ENCODE data around the gene FOXA3.
"Not testable (repeated sequence)": the region's sequence is repeated elsewhere in the genome, so short reads cannot be mapped to it uniquely, and the experiment has no call there.

Gene FOXA3

GRCh38 chr19:45887200-45887710 is 23.1 kb downstream of the FOXA3 start:
- in situ Hi-C loops (cut with MboI; ENCODE audit: low sequenced_read_pairs): no loop called here

DNA sequence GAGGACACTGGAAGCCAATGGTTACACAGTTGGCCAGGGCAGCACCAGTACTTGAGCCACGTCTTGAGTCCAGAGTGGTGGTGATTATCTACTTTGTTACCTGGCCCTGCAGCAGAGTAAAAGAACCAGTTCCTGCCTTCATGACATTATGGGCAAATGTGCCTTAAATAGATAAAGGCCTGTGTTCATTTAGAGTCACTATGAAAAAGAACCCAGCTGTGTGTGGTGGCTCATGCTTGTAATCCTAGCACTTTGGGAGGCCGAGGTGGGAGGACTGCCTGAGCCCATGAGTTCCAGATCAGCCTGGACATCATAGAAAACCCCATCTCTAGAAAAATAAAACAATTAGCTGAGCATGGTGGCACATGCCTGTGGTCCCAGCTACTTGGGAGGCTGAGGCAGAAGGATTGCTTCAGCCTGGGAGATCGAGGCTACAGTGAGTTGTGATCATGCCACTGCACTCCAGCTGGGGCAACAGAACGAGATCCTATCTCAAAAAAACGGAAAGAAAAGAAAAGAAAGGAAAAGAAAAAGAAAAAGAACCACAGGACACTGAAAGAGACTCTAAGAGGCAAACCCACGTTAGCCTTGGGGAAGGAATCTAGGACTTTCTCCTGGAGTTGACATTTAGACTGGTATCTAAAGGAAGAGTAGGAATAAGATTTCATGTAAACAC is 25.2 kb downstream of the FOXA3 start:
- in situ Hi-C loops (cut with MboI; ENCODE audit: low sequenced_read_pairs): no loop called here

DNA sequence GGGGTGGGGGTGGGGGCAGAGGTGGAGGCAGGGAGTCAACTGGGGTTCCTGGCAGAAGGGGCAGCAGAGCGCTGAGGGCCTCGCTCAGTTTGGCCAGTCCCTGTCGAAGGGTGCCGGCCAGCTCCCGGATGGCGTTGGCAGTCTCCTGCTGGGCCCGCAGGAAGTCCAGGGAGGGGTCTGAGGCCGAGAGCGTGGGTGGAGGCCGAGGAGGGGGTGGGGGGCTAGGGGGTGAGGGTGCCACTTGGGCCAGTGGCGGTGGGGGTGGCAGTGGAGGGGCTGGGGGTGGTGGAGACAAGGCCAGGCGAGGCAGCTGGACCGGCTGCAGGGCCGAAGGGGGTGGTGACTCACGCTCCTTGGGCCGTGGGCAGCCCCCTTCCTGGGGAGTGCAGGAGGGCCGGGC is 26.8 kb downstream of the FOXA3 start:
- in situ Hi-C loops (cut with MboI; ENCODE audit: low sequenced_read_pairs): no loop called here

- in situ Hi-C loops (cut with MboI; ENCODE audit: low sequenced_read_pairs): no loop called here
Measured at GRCh38 chr19:45895519-45895972, 31.4 kb downstream of the FOXA3 start.

GRCh38 chr19:45895983-45896599 is 32.0 kb downstream of the FOXA3 start:
- in situ Hi-C loops (cut with MboI; ENCODE audit: low sequenced_read_pairs): not testable (repeated sequence)

GRCh38 chr19:45897261-45897812 is 33.2 kb downstream of the FOXA3 start:
- in situ Hi-C loops (cut with MboI; ENCODE audit: low sequenced_read_pairs): no loop called here

- in situ Hi-C loops (cut with MboI; ENCODE audit: low sequenced_read_pairs): no loop called here
Measured at GRCh38 chr19:45899253-45899652, 35.1 kb downstream of the FOXA3 start.

DNA sequence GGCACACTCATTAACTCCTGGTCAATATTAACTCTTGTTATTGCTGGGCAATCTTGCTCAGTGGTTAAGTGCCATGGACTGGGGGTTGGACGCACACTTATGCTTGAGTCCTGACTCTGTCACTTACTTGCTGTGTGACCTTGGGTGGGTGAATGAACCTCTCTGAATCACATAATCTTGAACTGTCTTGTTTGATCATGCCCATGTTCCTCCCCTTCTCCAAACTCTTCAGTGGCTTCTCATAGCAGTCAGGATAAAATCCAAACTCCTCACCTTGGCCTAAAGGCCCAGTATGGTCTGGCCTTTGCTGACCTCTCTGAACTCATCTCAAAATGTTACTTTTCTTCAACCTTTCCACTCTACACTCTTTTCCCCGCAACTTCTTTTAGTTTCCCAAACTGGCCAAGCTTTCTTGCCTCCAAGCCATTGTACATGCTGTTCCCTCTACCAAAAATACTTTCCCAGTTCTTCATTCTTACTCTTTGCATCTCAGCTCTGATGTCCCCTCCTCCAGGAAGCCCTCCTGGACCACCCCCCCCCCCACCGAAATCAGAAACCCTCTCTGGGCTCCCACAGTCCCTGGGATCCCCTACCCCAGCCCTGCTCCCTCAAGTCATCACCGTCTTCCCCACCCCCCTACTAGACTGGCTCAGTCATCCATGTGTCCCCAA is 35.9 kb downstream of the FOXA3 start:
- in situ Hi-C loops (cut with MboI; ENCODE audit: low sequenced_read_pairs): no loop called here

- in situ Hi-C loops (cut with MboI; ENCODE audit: low sequenced_read_pairs): no loop called here
Measured at GRCh38 chr19:45900738-45901431, 36.8 kb downstream of the FOXA3 start.

DNA sequence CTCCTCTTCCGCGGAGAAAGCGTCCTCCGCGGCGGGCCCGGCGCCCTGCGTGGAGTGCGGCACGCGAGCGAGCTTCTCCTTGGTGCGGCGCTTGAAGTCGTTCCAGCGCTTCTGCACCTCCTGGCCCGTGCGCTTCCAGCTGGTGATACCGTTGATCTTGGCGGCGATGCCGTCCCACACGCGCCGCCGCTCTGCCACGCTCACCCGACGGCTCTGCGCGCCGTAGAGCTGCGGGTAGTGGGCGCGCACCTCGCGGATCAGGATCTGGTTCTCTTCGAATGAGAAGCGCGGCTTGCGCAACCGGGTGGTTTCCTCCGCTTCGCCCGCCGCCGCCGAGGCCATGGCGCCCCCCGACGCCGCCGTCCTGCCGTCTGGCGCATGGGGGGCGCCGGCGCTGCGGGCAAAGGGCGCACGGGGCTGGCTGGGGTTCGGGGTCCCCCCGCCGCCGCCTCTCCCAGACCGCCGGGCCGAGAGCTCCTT is 37.3 kb downstream of the FOXA3 start:
- in situ Hi-C loops (cut with MboI; ENCODE audit: low sequenced_read_pairs): no loop called here

GRCh38 chr19:45901912-45902650 is 38.0 kb downstream of the FOXA3 start, which contains the start of gene MYPOP:
Gene MYPOP, minus strand, starts transcription at chr19:45902613. Its CDS starts 840 bp downstream, at chr19:45901773.
- in situ Hi-C loops (cut with MboI; ENCODE audit: low sequenced_read_pairs): no loop called here

DNA sequence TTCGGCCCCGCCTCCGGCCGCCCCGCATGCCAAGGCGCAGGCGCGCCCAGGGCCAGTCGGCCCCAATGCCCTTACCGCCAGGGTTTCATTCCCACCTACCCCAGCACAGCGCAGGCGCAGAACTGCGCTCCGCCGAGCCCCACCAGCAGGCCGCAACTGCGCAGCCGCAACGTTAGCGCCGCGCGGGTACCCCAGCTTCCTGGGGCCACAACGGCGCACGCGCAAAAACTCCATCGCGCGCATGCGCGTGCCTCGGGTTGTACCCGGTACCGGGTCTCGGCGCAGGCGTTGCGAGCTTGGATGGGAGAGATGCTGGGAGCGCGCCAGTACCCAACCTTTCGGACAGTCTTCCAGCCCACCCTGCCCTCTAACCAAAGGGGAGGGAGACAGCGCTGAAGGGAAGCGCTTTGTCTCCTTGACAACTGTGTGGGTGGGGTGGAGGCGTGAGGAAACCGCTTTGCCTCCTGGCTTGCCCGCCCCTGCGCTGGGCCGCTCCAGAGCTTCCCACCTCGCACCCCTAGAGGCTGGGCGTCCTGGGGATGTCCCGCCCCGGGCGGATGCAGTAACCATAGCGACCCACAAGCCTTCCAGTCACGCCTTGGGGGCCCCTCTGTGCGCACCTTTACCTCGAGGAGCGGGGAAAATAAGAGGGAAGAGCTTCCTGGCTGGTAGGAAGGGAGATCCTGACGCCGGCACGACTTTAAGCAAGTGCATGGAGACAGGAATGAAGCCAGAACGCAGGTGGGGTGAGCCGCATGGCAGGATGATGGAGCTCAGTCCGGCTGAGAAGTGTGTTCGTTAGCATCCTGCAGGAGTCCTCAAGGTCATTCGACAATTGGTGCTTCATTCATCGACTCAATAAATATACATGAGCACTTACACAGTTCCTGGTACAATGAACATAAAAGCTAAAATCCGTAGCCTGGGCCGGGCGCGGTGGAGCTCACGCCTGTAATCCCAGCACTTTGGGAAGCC is 38.8 kb downstream of the FOXA3 start:
- in situ Hi-C loops (cut with MboI; ENCODE audit: low sequenced_read_pairs): no loop called here

- in situ Hi-C loops (cut with MboI; ENCODE audit: low sequenced_read_pairs): no loop called here
Measured at GRCh38 chr19:45905011-45905410, 40.9 kb downstream of the FOXA3 start.

- in situ Hi-C loops (cut with MboI; ENCODE audit: low sequenced_read_pairs): no loop called here
Measured at GRCh38 chr19:45906221-45906620, 42.1 kb downstream of the FOXA3 start.

- in situ Hi-C loops (cut with MboI; ENCODE audit: low sequenced_read_pairs): no loop called here
Measured at GRCh38 chr19:45908956-45909355, 44.8 kb downstream of the FOXA3 start.

DNA sequence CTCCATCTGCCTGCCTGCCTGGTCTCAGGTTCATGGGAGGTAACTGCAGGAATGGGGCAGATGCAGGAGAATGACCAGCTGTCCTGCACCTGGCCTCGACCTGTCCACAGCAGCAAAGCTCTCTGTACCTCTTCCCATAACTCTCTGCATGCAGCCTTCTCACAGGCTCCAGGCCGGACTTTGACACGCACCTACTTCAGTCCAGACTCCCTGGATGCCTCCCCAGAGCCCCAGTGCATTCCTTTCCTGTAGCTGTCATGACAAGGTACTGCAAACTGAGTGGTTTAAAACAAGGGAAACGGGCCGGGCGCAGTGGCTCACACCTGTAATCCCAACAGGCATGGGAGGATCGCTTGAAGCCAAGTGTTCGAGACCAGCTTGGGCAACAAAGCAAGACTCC is 47.2 kb downstream of the FOXA3 start:
- in situ Hi-C loops (cut with MboI; ENCODE audit: low sequenced_read_pairs): no loop called here

DNA sequence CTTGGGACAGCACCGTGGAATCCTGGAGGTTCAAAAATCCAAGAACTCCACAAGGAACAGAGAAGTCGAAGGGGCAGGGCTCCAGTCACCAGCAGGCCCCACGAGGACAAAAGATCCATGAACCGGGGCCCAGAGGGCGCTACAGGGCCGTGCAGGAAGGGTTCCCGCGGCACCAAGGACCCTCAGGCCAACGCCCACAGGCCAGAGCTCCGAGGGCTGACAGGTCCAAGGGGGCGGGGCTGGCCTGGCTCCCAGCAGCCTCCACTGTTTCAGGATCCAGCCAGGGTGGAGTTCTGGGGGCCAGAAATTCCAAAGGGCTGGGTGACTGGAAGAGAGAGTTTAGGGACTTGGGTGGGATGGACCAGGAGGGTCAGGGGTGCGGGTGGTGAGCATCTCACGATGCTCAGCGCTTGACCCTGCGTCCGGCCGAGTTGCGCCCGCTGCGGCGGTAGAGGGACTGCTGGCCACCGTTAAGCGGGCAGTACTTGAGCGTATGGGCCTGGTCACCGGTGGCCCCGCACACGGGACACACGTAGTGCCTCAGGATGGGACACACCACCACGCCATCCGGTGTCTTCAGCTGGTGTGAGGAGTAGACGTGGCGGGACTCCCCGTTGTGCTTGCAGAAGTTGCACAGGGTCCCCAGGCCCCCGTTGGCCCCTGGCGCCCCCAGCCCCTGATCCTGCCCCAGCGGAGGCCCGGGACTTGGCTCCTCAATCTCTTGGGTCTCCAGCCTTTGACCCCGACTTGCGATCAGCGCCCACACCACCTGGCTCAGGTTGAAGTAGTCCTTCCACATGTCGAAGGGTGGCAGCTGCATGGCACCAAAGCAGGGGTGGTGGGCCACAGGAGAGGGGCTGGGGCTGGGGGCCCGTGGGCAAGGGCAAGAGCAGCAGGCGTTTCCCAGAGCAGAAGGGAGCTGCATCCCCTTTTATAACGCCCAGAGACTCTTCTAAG is 50.0 kb downstream of the FOXA3 start, which contains the start of gene NANOS2:
NANOS2 (minus strand) TSS at position 905 of the 957 bp plus-strand sequence; CDS start at position 820, 85 bp downstream.
- in situ Hi-C loops (cut with MboI; ENCODE audit: low sequenced_read_pairs): no loop called here

Measured in HL-60/S4 (cell line).